GM18873 (cell line): ENCODE measurements around the gene LACTB.

Experiments used
- ATAC-seq: cut with Tn5 transposase; IDR thresholded peaks from one replicate; pipeline ENCODE4 v1.9.1; 2021; ENCODE audit warnings: mild to moderate bottlenecking, moderate library complexity, moderate number of reproducible peaks; ENCODE audit not compliant: unreplicated experiment, low FRiP score

Gene LACTB

GRCh38 chr15:63166219-63166618, 44.6 kb downstream of the LACTB start:
- ATAC-seq, result no peak

DNA sequence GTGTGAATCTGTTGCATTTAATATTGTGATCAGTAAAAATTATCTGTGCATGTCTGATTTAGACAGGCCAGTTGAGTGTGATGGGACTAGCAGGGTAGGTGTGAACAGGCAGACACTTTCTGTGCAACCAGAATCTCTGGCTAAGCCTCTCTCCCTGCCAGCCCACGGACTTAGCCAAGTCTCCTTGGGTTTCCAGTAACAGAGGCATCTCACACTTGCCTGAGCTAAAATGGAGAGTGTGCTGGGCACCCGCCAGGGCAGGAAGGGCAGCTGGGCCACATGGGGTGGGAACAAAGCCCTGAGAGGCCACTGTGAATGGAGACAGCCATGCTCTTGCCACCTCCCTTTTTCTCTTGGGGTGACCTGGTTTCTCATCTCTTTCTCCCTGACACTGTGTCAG, 48.1 kb downstream of the LACTB start:
- ATAC-seq, result no peak

GRCh38 chr15:63172376-63172775, 50.7 kb downstream of the LACTB start:
- no peak for ATAC-seq

- ATAC-seq, result no peak
Observed at GRCh38 chr15:63172851-63173451, 51.3 kb downstream of the LACTB start.

DNA sequence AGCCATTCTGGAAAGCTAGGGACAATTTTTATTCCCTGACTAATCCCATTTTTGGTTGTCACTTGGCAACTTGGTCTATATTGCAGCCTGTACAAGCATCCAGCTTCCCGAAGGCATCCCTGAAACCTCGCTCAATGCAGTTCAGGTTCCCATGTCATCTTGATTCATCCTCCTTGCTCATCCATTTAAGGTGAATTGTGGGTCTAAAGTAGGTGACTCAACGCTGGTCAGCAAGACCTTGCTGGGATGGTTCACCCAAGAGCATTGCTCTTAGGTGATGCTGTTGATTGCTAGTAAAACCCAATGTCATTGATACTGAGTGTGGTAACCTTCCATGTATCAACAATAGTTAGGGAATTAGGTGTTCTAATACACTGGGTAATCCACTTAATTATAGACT, 54.6 kb downstream of the LACTB start:
- ATAC-seq, result no peak

DNA sequence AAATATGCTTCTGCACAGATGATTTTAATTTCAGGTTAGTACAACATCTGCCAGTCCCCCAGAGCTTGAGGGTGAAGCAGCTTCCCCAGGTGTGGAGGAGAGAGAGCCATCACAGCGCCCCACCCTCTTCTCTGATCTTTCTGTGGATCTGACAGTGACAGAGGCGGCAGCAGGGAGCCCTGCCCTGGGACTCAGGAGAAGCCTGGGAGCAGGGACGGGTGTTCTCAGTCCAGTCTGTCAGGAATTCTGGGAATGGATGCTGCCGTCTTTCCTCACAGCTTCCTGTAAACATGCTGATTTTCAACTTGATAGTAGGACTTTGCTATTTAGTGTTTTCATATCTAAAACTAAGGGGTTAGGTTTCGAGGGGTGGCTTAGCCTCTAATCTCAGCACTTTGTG, 56.4 kb downstream of the LACTB start:
- no peak for ATAC-seq

DNA sequence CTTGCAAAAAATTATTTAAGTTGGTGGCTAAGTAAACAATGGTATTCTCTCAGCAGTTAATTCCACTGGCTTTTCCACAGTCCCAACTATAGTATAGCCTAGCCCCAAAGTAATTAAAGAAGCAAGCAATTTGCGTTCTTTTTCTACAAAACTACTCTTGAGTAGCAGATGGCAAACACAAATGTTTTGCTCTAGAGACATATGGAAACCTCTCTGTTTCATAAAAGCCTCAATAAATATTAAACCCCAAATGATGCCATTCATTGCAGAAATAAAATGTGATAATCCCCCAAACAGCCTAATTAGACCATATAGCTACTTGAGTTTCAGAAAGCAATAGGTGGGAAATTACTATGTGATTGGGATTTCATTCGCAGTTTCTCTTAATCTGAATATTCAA, 59.1 kb downstream of the LACTB start:
- ATAC-seq, result no peak

GRCh38 chr15:63181648-63182047, 60.0 kb downstream of the LACTB start:
- ATAC-seq, result no peak

DNA sequence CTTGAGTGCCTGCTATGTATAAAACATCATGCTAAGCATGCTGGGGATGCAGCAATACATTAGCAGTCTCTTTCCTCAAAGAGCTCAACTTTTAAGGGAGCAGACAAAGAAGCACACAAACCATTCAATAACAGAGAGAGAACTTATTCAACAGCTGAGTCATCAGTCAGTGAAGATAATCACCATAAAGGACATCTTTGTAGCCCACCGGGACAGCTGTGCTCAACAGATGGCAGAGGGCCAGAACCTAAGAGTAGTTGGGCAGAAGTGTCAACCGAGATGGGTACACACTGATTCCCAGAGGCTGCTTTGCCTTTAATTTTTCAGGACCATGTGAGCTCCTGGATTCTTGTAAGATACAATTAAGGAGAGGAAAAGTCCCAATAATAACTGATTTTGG, 63.5 kb downstream of the LACTB start:
- ATAC-seq, result no peak

DNA sequence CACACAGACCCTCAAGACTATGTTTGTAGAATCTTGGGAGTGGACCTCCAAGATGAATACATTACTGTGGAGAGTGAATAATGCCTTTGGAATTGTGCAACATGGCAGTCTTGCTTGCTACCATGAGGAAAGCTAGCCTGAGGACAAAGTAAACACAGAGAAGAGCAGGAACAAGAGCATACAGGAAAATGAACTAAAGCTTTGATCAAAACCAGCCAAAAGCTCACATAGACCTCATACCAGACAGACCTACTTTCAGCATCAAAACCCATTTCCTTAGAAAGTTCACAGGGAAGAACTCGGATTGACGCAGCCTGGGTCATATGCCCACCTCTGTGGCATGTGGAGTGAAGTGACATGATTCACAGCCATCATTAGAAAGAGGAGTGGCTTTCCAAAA, 64.4 kb downstream of the LACTB start:
- no peak for ATAC-seq

GRCh38 chr15:63187589-63188226, 66.0 kb downstream of the LACTB start:
- ATAC-seq, result no peak

DNA sequence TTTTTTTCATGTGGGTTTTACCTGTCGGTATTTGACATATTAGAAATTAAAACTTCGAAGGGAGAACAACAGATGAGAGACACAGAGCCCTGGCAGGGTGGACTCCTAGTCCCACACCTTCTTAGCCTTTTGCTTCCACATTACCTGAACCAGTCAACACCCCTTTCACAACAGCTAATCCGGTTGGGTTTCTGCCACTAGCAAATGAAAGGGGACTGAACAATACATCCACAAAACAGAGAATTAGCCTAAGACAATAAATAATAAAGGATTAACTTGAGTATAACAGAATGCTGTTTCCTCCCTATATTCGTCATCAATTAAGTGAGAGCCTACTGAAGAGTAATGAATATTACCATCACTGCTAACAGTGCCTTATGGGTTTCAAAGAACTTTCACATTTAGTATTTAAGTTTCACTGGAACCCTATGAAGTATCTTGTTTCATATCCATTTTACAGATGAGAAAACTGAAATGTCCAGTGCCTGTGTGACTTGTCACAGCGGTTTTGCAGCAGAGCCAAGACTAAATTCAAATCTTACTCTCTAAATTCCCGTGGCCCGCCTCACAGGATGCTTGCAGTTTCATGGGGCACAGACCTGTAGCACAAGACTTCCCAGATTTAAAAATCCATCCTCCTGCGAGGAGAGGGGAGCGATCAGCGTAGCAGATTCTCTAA, 66.7 kb downstream of the LACTB start:
- ATAC-seq, result no peak

- peak; percentile 53 for ATAC-seq
Observed at GRCh38 chr15:63188926-63189871, 67.5 kb downstream of the LACTB start, which contains the start of gene RAB8B. TSS of gene RAB8B (plus strand) at chr15:63189606. CDS start at chr15:63189625, 19 bp downstream.

DNA sequence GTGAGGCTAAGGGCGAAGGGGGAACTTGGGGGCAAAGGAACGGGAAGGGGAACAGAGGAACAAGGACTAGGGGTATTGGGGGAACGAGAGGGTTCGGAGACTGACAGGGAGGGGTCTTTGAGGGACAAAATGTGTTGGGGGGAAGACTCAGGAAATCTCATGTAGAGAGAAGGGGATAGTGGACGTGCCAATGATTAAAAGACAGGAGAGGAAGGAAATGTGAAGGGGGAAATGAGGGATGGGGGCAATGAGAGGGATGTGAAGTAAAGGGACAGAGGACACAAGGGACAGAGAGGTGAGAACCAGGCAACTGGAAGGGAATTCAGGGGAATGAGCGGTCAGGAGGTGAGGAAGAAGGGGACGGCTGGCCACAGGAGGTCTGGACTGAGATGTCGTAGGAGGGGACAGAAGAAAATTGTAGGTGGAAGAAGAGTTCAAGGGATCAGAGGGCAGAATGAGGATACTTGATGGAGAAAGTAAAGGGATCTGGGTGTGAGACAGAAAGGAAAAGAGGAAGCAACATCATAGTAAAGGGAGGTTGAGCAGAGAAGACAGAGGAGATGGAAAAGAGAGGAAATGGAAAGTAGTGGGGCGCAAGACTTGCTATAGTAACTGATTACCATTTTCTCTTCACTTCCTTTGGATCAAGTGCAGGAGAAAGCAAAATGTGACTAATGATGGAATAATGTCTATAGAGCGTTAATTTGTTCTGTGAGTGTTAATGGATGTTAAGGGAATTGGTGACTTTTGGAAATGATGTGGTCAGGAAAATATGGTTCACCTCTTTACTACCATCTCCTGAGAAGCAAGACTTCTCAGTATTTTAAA, 68.5 kb downstream of the LACTB start:
- no peak for ATAC-seq

DNA sequence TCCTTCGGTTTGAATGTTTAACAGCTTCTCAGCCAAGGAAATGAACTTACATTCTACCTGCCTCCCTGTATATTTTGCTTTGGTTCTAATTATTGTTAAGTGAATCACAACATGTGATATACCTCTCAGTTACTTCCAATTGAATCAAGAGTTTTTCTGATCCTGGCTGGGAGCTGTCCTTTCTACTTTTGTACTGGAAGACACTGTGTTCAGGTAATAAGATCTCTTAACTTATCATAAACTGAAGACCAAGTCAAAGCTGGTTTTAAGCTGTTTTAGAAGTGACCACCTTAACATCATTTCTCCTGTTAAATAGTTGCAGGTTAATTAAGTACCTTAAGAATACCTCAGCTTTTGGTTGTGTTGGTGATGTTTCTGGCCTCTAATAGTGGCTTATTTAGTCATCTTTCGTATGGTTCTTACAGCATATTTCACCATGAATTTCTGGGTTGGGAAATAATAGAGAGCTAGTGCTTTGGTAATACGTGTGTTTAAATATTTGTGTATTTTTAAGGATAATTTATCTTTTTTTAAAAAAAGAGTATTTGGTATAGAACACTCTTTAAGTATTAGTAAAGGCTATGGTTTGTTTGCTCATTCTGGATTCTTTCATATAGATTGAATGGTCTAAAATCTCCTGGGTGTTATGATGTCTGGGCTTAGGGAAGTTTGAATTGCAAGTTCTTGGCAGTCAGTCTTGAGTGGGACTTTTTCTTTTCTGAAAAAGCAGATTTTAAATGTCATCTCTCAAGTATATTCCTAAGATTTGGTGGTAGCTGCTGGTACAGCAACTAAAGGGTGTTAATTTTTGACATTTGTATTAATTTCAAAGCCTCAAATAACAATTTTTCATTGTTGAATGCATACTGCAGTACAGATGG, 69.3 kb downstream of the LACTB start:
- no peak for ATAC-seq
